ENCODE results near the gene DCDC2C. TPM values are rescaled to one million over a fixed set of nuclear protein-coding genes. Genes with fewer than 3 reads are reported as not detected.

Gene DCDC2C
- total RNA-seq, 1 donor from 2014 or later, result not detected

DNA sequence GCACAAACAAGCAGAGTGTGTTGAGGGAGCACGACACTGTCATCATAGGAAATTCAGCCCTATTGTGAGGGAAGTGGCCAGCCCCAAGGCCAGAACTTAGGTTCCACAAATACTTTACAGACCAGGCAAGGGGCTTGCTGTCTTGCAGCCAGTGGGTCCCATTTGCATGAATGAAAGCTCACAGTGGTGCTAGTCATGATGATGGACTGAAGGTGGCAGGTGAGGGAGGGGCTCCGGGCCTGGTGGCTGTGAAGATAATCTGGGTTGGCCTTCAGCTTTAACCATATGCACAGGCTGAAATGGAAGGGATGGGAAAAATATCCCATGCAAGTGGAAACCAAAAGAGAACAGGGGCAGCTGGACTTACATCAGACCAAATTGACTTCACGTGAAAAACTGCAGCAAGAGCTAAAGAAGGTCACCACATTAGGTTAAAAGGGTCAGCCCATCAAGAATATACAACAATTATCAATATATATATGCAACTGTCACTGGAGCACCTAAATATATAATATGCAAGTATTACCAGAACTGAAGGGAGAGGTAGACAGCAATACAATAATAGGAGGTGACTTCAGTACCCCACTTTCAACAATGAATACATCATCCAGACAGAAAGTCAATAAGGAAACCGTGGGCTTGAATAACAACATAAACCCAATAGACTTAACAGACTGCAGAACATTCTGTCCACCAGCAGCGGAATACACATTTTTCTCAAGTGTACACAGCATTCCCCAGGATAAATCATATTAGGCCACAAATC, 39.6 kb downstream of the DCDC2C start:
- TF ChIP-seq, protein P1, sequence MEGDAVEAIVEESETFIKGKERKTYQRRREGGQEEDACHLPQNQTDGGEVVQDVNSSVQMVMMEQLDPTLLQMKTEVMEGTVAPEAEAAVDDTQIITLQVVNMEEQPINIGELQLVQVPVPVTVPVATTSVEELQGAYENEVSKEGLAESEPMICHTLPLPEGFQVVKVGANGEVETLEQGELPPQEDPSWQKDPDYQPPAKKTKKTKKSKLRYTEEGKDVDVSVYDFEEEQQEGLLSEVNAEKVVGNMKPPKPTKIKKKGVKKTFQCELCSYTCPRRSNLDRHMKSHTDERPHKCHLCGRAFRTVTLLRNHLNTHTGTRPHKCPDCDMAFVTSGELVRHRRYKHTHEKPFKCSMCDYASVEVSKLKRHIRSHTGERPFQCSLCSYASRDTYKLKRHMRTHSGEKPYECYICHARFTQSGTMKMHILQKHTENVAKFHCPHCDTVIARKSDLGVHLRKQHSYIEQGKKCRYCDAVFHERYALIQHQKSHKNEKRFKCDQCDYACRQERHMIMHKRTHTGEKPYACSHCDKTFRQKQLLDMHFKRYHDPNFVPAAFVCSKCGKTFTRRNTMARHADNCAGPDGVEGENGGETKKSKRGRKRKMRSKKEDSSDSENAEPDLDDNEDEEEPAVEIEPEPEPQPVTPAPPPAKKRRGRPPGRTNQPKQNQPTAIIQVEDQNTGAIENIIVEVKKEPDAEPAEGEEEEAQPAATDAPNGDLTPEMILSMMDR (conservative IDR thresholded peaks at IDR 0.05; ENCODE audit: low read depth, low read length), result no peak
- no peak overlapping the region for H3K4me3 ChIP-seq (ENCODE audit: low read depth, low read length)
- DNase-seq (ENCODE audit: low read depth), result no peak

DNA sequence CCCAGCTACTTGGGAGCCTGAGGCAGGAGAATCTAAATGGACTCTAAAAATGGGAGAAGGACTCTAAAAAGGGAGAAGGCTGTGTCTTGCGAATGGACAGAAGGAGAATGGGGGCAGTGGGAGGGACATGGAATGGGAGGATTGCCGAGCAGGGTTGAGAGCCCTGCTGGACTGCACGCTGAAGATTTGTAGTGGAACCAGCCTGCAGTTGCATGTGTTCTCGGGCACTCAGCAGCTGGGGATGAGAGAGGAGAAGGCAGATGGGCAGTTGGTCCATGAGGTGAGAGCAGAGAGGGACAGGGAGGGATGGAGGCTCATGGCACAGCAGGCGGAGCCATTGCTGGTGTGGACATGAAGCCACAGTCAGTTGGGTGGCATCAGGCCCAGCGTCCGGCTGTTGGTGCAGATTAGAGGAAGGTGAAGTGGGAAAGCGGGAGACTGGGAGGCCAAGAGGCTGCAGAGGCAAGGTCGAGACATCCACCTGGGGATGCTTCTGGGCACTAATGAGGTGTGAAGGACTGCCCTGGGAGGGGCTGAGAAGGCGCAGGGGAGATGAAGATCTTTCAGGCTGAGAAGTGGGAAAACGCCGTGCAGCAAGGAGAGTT, 40.7 kb downstream of the DCDC2C start:
- H3K4me3 ChIP-seq (ENCODE audit: low read depth, low read length), result no peak overlapping the region
- DNase-seq (ENCODE audit: low read depth), result no peak
- TF ChIP-seq, protein P1 (conservative IDR thresholded peaks at IDR 0.05; ENCODE audit: low read depth, low read length), result no peak

DNA sequence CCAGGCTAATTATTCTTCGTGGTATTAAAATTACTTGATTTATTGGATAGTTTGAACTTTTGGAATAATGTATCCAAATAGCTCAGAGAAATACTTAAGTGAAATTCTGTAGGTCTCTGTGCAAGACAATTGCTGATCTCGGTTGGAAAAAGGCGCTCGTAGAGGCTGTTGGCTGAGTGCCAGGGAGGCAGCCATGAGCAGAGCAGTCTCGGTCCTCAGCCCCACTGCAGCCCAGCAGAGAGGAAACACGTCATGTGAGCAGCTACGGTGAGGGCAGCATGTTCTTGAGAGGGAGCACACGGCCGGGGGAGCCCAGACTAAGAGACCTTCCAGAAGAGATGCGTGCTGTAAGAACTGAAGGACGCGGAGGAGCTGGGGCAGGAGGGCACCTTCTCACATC, 42.5 kb downstream of the DCDC2C start:
- DNase-seq (ENCODE audit: low read depth), result no peak
- TF ChIP-seq, protein P1 (conservative IDR thresholded peaks at IDR 0.05; ENCODE audit: low read depth, low read length), result no peak
- H3K4me3 ChIP-seq (ENCODE audit: low read depth, low read length), result no peak overlapping the region

DNA sequence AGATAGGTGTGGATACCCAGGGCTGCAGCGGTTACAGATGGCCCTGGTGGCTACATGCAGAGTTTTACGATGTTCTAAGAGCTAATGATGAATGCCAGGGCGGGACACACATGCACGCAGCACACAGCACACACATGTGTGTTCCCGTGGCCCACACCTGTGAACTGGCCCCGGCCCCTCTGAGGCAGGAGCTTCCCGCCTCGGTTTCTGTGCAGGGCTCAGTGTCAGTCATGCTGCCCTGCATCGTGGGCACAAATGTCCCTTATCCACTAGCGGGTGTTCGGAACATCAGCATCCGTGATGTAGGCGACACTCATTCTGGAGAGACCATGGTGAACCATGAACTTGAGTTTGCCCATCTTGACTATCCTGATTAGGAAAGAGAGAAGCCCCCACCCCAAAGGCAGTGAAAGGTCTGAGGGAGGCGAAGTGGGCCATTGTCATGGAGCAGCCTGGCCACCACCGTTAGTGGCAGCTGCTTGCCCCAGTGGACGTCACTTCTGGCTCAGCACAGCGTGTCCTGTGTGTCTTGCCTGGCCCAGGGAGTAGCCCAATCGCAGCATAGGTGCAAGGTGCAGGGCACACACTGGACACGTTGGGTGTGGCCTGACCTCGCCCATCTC, 43.8 kb downstream of the DCDC2C start:
- TF ChIP-seq, protein P1 (conservative IDR thresholded peaks at IDR 0.05; ENCODE audit: low read depth, low read length), result no peak
- DNase-seq (ENCODE audit: low read depth), result no peak
- H3K4me3 ChIP-seq (ENCODE audit: low read depth, low read length), result no peak overlapping the region

DNA sequence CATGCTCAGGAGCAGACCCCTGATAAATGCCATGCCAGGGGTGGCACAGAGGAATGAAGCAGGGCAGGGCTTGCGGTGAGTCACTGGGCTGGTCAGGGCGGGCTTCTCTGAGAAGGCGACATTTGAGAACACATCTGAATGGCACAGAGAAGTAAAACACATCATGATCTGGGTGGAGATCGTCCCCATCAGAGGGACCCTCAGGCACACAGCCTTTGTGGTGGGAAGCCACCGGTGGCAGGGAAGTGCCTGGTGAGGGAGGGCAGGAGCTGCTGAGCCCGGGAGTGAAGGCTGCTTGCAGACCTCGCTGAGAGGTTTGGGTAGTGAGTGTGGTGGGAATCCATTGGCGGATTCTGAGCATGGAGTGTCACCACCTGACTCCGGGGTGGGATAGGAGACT, 44.5 kb downstream of the DCDC2C start:
- DNase-seq (ENCODE audit: low read depth), result no peak
- no peak overlapping the region for H3K4me3 ChIP-seq (ENCODE audit: low read depth, low read length)
- TF ChIP-seq, protein P1 (conservative IDR thresholded peaks at IDR 0.05; ENCODE audit: low read depth, low read length), result no peak

DNA sequence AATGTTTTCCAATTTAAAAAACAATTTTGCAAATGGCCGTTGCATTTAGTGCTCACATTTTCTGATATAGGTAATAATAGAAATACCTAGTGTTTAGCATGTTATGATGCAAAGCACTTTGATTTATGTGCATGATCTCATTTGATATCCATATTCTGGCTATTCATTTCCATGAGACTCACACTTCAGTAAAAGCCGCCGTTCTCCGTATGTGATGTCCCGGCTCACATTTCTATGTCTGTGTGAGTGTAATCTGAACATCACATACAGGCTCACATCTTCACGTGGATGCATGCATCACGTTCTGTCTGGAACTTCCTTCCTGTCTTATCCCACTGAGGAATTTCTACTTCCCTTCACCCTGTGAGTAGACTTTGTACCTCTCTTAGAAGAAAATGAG, 45.8 kb downstream of the DCDC2C start:
- TF ChIP-seq, protein P1 (conservative IDR thresholded peaks at IDR 0.05; ENCODE audit: low read depth, low read length), result no peak
- no peak overlapping the region for H3K4me3 ChIP-seq (ENCODE audit: low read depth, low read length)
- DNase-seq (ENCODE audit: low read depth), result no peak

Measured in epithelial cell of proximal tubule (primary cell).